Subcutaneous adipose tissue (tissue), 4 donors: ENCODE data around the gene CDK9. TPM values are rescaled to one million over a fixed set of nuclear protein-coding genes. Genes with fewer than 3 reads are reported as not detected.

Experiments
- small RNA-seq: library from RNA; depleted of rRNA; stranded (forward); fragments of <200 nt; gene quantifications from one replicate; pipeline ENCODE3, GENCODE V24; 2016
- total RNA-seq, 4 donors: library from RNA; depleted of rRNA; stranded (reverse); fragments of >200 nt; gene quantifications; one replicate each; pipeline ENCODE4 v1.1.0, GENCODE V29; 2016
- TF ChIP-seq, protein P1 (sequence below): fragments of 450-650 bp; IDR thresholded peaks from one replicate; pipeline ENCODE4 v1.5.1; 2016; ENCODE audit warnings: low read depth, mild to moderate bottlenecking, control low read depth, antibody characterized with exemption, moderate library complexity

CDK9 gene
- total RNA-seq, 4 donors from 2014 or later = 44.0 to 91.4 (median 56.2) TPM

DNA sequence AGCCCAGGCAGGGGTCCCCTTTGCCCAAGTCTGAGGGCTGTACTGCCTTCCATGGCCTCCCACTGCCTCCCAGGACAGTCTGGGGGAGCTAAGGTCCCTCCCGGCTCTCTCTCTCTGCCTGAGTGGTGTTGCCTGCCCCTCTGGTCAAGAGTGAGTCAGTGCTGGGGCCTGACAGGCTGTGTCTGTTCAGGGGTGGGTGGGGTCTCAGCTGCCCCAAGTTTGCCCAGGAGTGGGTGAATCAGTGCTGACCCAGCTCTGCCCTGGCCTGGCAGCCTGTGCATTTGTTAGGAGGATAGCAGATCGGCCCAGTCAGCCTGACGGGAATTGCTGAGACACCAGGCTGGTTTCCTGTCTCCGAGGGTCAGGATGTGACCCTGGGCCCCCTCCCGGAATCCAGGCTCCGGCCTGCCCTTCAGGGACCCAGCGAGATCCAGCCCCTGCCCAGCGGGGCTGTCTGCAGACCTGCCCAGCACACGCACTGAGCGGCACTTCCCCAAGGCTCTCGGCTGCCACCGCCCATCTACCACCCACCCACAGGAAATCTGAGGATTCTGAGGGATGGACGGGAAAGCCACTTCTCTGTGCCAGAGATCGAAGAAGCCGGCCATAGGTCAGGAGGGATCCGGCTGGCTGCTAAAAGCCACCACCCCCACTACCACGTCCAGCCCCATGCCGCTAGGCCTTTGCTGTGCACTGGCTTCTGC is 52.7 kb downstream of the CDK9 start:
- TF ChIP-seq, protein P1, sequence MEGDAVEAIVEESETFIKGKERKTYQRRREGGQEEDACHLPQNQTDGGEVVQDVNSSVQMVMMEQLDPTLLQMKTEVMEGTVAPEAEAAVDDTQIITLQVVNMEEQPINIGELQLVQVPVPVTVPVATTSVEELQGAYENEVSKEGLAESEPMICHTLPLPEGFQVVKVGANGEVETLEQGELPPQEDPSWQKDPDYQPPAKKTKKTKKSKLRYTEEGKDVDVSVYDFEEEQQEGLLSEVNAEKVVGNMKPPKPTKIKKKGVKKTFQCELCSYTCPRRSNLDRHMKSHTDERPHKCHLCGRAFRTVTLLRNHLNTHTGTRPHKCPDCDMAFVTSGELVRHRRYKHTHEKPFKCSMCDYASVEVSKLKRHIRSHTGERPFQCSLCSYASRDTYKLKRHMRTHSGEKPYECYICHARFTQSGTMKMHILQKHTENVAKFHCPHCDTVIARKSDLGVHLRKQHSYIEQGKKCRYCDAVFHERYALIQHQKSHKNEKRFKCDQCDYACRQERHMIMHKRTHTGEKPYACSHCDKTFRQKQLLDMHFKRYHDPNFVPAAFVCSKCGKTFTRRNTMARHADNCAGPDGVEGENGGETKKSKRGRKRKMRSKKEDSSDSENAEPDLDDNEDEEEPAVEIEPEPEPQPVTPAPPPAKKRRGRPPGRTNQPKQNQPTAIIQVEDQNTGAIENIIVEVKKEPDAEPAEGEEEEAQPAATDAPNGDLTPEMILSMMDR = no peak

Small RNAs within 50 kb of the gene (small RNA-seq; reads per million reads assigned to genes)
- gene RF00019 = 0.49 reads per million

Other genes with a start within 250 kb of the CDK9 start
- 100 to 1,000 TPM in 1 of 4 donors, 10 to 100 TPM in 3; 23.2 to 116 (median 69.3) TPM for gene STXBP1, start 173.8 kb upstream of the CDK9 start, total RNA-seq
- gene CFAP157, start 79.0 kb upstream of the CDK9 start, total RNA-seq = not detected
- 10 to 100 TPM in 3 of 4 donors, 1 to 10 TPM in 1; 9.9 to 32.8 (median 17.2) TPM for gene PTRH1, start 70.4 kb upstream of the CDK9 start, total RNA-seq
- under 1 TPM in 1 of 4 donors, not detected in 3; 0.16 TPM for gene TTC16, start 70.0 kb upstream of the CDK9 start, total RNA-seq
- gene TOR2A, start 50.7 kb upstream of the CDK9 start, total RNA-seq = 10 to 100 TPM in 2 of 4 donors, 1 to 10 TPM in 2; 4.1 to 14.3 (median 8.8) TPM
- 10 to 100 TPM in 1 of 4 donors, 1 to 10 TPM in 3; 6.8 to 23.0 (median 8.4) TPM for gene SH2D3C, start 7.4 kb upstream of the CDK9 start, total RNA-seq
- gene FPGS, start 16.8 kb downstream of the CDK9 start, total RNA-seq = 100 to 1,000 TPM in 1 of 4 donors, 10 to 100 TPM in 3; 42.0 to 230 (median 75.4) TPM
- gene ENG, start 68.6 kb downstream of the CDK9 start, total RNA-seq = 100 to 1,000 TPM in 1 of 4 donors, 10 to 100 TPM in 3; 37.9 to 153 (median 50.8) TPM
- 10 to 100 TPM; 14.2 to 35.6 (median 19.1) TPM for gene AK1, start 91.6 kb downstream of the CDK9 start, total RNA-seq
- 100 to 1,000 TPM; 101 to 287 (median 176) TPM for gene ST6GALNAC6, start 113.6 kb downstream of the CDK9 start, total RNA-seq
- gene ST6GALNAC4, start 131.0 kb downstream of the CDK9 start, total RNA-seq = 10 to 100 TPM in 3 of 4 donors, 1 to 10 TPM in 1; 9.6 to 39.1 (median 21.4) TPM
- gene PIP5KL1, start 144.7 kb downstream of the CDK9 start, total RNA-seq = 1 to 10 TPM in 2 of 4 donors, under 1 TPM in 1, not detected in 1; 0.44 to 2.3 (median 1.0) TPM
- gene DPM2, start 151.8 kb downstream of the CDK9 start, total RNA-seq = 10 to 100 TPM in 2 of 4 donors, 1 to 10 TPM in 2; 7.5 to 14.2 (median 9.6) TPM
- 10 to 100 TPM in 1 of 4 donors, 1 to 10 TPM in 3; 4.8 to 21.2 (median 8.1) TPM for gene EEIG1, start 195.0 kb downstream of the CDK9 start, total RNA-seq